ENCODE data around the gene DCAF7.

DCAF7 gene

GRCh38 chr17:63544467-63545301 is 5.6 kb upstream of the DCAF7 start:
- no peak for DNase-seq (ENCODE audit: low read depth)
- no peak for TF ChIP-seq CTCF (IDR thresholded peaks at IDR 0.05; ENCODE audit: control insufficient read depth, extremely low read depth, insufficient read depth)
- H3K4me3 ChIP-seq (ENCODE audit: low read depth, low read length): no peak overlapping the region

- no peak overlapping the region for H3K4me3 ChIP-seq (ENCODE audit: low read depth, low read length)
- TF ChIP-seq CTCF (IDR thresholded peaks at IDR 0.05; ENCODE audit: control insufficient read depth, extremely low read depth, insufficient read depth): no peak
- DNase-seq (ENCODE audit: low read depth): no peak
These were observed 3.8 kb upstream of the DCAF7 start for GRCh38 chr17:63546308-63547082.

- H3K4me3 ChIP-seq (ENCODE audit: low read depth, low read length): no peak overlapping the region
- no peak for TF ChIP-seq CTCF (IDR thresholded peaks at IDR 0.05; ENCODE audit: control insufficient read depth, extremely low read depth, insufficient read depth)
- no peak for DNase-seq (ENCODE audit: low read depth)
These were observed 3.2 kb upstream of the DCAF7 start for GRCh38 chr17:63547083-63547523.

- H3K4me3 ChIP-seq (ENCODE audit: low read depth, low read length): peak overlapping the region; percentile 87
- TF ChIP-seq CTCF (IDR thresholded peaks at IDR 0.05; ENCODE audit: control insufficient read depth, extremely low read depth, insufficient read depth): no peak
- DNase-seq (ENCODE audit: low read depth): no peak
These were observed 860 bp upstream of the DCAF7 start for GRCh38 chr17:63549289-63549945.

GRCh38 chr17:63550817-63551639 is 751 bp downstream of the DCAF7 start:
- TF ChIP-seq CTCF (IDR thresholded peaks at IDR 0.05; ENCODE audit: control insufficient read depth, extremely low read depth, insufficient read depth): no peak
- no peak for DNase-seq (ENCODE audit: low read depth)
- peak overlapping the region; percentile 87 for H3K4me3 ChIP-seq (ENCODE audit: low read depth, low read length)

- peak overlapping the region; percentile 87 for H3K4me3 ChIP-seq (ENCODE audit: low read depth, low read length)
- no peak for DNase-seq (ENCODE audit: low read depth)
- TF ChIP-seq CTCF (IDR thresholded peaks at IDR 0.05; ENCODE audit: control insufficient read depth, extremely low read depth, insufficient read depth): no peak
These were observed 1.9 kb downstream of the DCAF7 start for GRCh38 chr17:63552211-63552610.
